Neural progenitor cell (in vitro differentiated cells): ENCODE measurements around the gene LAMA1. TPM values are rescaled to one million over a fixed set of nuclear protein-coding genes. Genes with fewer than 3 reads are reported as not detected.

ENCODE experiments used
- DNase-seq: peaks from one replicate; pipeline ENCODE4 v3.0.0-alpha.2; 2016; ENCODE audit warnings: low spot score
- H2AFZ ChIP-seq: fragments of 200-600 bp; sonication (generic); replicated peaks from 2 replicates; pipeline ENCODE4 v1.6.1; 2016; ENCODE audit warnings: antibody characterized with exemption
- H3F3A ChIP-seq: fragments of 200-600 bp; sonication (generic); 2 replicates; pipeline ENCODE4 v1.6.1; 2016; ENCODE audit warnings: antibody characterized with exemption, low read depth
- H3K27ac ChIP-seq: fragments of 200-600 bp; sonication (generic); 2 replicates; pipeline ENCODE4 v1.5.1; 2016; ENCODE audit warnings: mild to moderate bottlenecking
- H3K27me3 ChIP-seq: fragments of 200-600 bp; sonication (generic); 2 replicates; pipeline ENCODE4 v1.6.1; 2016; ENCODE audit warnings: mild to moderate bottlenecking, moderate library complexity
- H3K36me3 ChIP-seq: fragments of 200-600 bp; sonication (generic); 2 replicates; pipeline ENCODE4 v1.5.1; 2016
- H3K4me1 ChIP-seq: fragments of 200-600 bp; sonication (generic); 2 replicates; pipeline ENCODE4 v1.6.1; 2016; ENCODE audit warnings: mixed run types
- H3K4me2 ChIP-seq: fragments of 200-600 bp; sonication (generic); 2 replicates; pipeline ENCODE4 v1.6.1; 2016
- H3K4me3 ChIP-seq: fragments of 200-600 bp; sonication (generic); 2 replicates; pipeline ENCODE4 v1.5.1; 2016
- H3K79me2 ChIP-seq: fragments of 200-600 bp; sonication (generic); 2 replicates; pipeline ENCODE4 v1.6.1; 2016; ENCODE audit warnings: low read depth
- H3K9ac ChIP-seq: fragments of 200-600 bp; sonication (generic); 2 replicates; pipeline ENCODE4 v1.6.1; 2016
- H3K9me3 ChIP-seq: fragments of 200-600 bp; sonication (generic); 2 replicates; pipeline ENCODE4 v1.5.1; 2016; ENCODE audit warnings: low read depth
- H4K20me1 ChIP-seq: fragments of 200-600 bp; sonication (generic); 2 replicates; pipeline ENCODE4 v1.6.1; 2016; ENCODE audit warnings: low read depth
- H3K27ac Mint-ChIP-seq: 3 replicates; pipeline ENCODE4 v1.8.0; 2021; ENCODE audit warnings: mixed read lengths
- H3K27me3 Mint-ChIP-seq: 2 replicates; pipeline ENCODE4 v1.8.0; 2022; ENCODE audit warnings: low read depth, mild to moderate bottlenecking, inconsistent platforms, moderate library complexity, mixed read lengths; ENCODE audit not compliant: insufficient read depth
- H3K36me3 Mint-ChIP-seq: 3 replicates; pipeline ENCODE4 v1.8.0; 2021; ENCODE audit warnings: mixed read lengths
- H3K4me1 Mint-ChIP-seq: 3 replicates; pipeline ENCODE4 v1.8.0; 2021; ENCODE audit warnings: mixed read lengths
- H3K4me3 Mint-ChIP-seq: 3 replicates; pipeline ENCODE4 v1.8.0; 2021; ENCODE audit warnings: mild to moderate bottlenecking, moderate library complexity, mixed read lengths
- H3K9me3 Mint-ChIP-seq: 3 replicates; pipeline ENCODE4 v1.8.0; 2020; ENCODE audit warnings: mixed read lengths
- CTCF ChIP-seq: fragments of 200-600 bp; sonication (generic); IDR thresholded peaks from 2 replicates; pipeline ENCODE4 v1.5.1; 2017; ENCODE audit warnings: antibody characterized with exemption, mild to moderate bottlenecking
- EZH2 ChIP-seq: fragments of 200-600 bp; sonication (generic); IDR thresholded peaks from 2 replicates; pipeline ENCODE4 v1.6.1; 2017; ENCODE audit warnings: antibody characterized with exemption, mild to moderate bottlenecking, moderate library complexity
- EZH2phosphoT487 ChIP-seq: fragments of 200-600 bp; sonication (generic); IDR thresholded peaks from 2 replicates; pipeline ENCODE4 v1.6.1; 2017; ENCODE audit warnings: antibody characterized with exemption
- total RNA-seq: library from RNA; depleted of rRNA; stranded (reverse); fragments of >200 nt; gene quantifications from 2 replicates; pipeline ENCODE4 v1.2.3, GENCODE V29; 2015; ENCODE audit warnings: low replicate concordance

LAMA1 gene
- total RNA-seq, 1 donor from 2014 or later = 80.3 TPM

GRCh38 chr18:7111134-7111533 is 6.5 kb downstream of the LAMA1 start:
- H3K36me3 ChIP-seq = no peaks in the 10 kb centered on the region
- H3K27me3 Mint-ChIP-seq = peaks cover 6% of the 10 kb centered on the region
- H3K27me3 ChIP-seq = no peaks in the 10 kb centered on the region
- peak overlapping the region; percentile 38 for H3K4me2 ChIP-seq
- no peak overlapping the region for H3K4me3 ChIP-seq
- H3K27ac ChIP-seq = no peak overlapping the region
- H2AFZ ChIP-seq = no peak overlapping the region
- peaks cover 31% of the 10 kb centered on the region for H3K4me1 Mint-ChIP-seq
- peaks cover 60% of the 10 kb centered on the region for H3K36me3 Mint-ChIP-seq
- peaks cover 65% of the 10 kb centered on the region for H4K20me1 ChIP-seq
- no peak overlapping the region for H3K4me3 Mint-ChIP-seq
- H3K9ac ChIP-seq = no peak overlapping the region
- H3K79me2 ChIP-seq = peaks cover 100% of the 10 kb centered on the region
- DNase-seq = no peak
- no peaks in the 10 kb centered on the region for H3K9me3 ChIP-seq
- H3F3A ChIP-seq = peaks cover 10% of the 10 kb centered on the region
- peak overlapping the region; percentile 53 for H3K27ac Mint-ChIP-seq
- no peak for TF ChIP-seq EZH2
- no peak for TF ChIP-seq EZH2phosphoT487
- TF ChIP-seq CTCF = no peak
- H3K4me1 ChIP-seq = peaks cover 19% of the 10 kb centered on the region
- peaks cover 64% of the 10 kb centered on the region for H3K9me3 Mint-ChIP-seq

- no peaks in the 10 kb centered on the region for H3K27me3 ChIP-seq
- no peak overlapping the region for H3K4me3 ChIP-seq
- H3K9me3 ChIP-seq = no peaks in the 10 kb centered on the region
- H3F3A ChIP-seq = no peaks in the 10 kb centered on the region
- H3K4me2 ChIP-seq = no peak overlapping the region
- TF ChIP-seq EZH2 (no peak), EZH2phosphoT487 (no peak), CTCF (no peak)
- no peak overlapping the region for H3K27ac ChIP-seq
- no peak overlapping the region for H3K9ac ChIP-seq
- no peak overlapping the region for H2AFZ ChIP-seq
- Mint-ChIP-seq H3K4me3 (no peak overlapping the region), H3K4me1 (peaks cover 12% of the 10 kb centered on the region), H3K27me3 (peaks cover 2% of the 10 kb centered on the region), H3K9me3 (peaks cover 68% of the 10 kb centered on the region), H3K36me3 (peaks cover 68% of the 10 kb centered on the region), H3K27ac (no peak overlapping the region)
- no peak for DNase-seq
- peaks cover 18% of the 10 kb centered on the region for H4K20me1 ChIP-seq
- H3K4me1 ChIP-seq = peaks cover 3% of the 10 kb centered on the region
- peaks cover 100% of the 10 kb centered on the region for H3K79me2 ChIP-seq
- peaks cover 5% of the 10 kb centered on the region for H3K36me3 ChIP-seq
Measured at GRCh38 chr18:7105943-7106342, 11.7 kb downstream of the LAMA1 start.

GRCh38 chr18:7105268-7105667 is 12.3 kb downstream of the LAMA1 start:
- TF ChIP-seq EZH2phosphoT487 (no peak), CTCF (no peak), EZH2 (no peak)
- Mint-ChIP-seq H3K36me3 (peaks cover 70% of the 10 kb centered on the region), H3K4me1 (peaks cover 10% of the 10 kb centered on the region), H3K9me3 (peaks cover 73% of the 10 kb centered on the region), H3K27ac (no peak overlapping the region), H3K4me3 (no peak overlapping the region), H3K27me3 (peaks cover 2% of the 10 kb centered on the region)
- Histone ChIP-seq H3F3A (no peaks in the 10 kb centered on the region), H3K4me2 (no peak overlapping the region), H3K9me3 (no peaks in the 10 kb centered on the region), H3K36me3 (peaks cover 5% of the 10 kb centered on the region), H3K4me3 (no peak overlapping the region), H3K9ac (no peak overlapping the region), H4K20me1 (peaks cover 11% of the 10 kb centered on the region), H3K27me3 (no peaks in the 10 kb centered on the region), H3K4me1 (no peaks in the 10 kb centered on the region), H2AFZ (no peak overlapping the region), H3K79me2 (peaks cover 100% of the 10 kb centered on the region), H3K27ac (no peak overlapping the region)
- no peak for DNase-seq
